H54 (cell line): ENCODE measurements around the gene SPEN.
"Not testable (repeated sequence)": the region's sequence is repeated elsewhere in the genome, so short reads cannot be mapped to it uniquely, and the experiment has no call there.

ENCODE experiments used
- DNase-seq: peaks from one replicate; pipeline ENCODE4 v3.0.0; 2011; ENCODE audit warnings: low spot score, mixed read lengths; ENCODE audit not compliant: insufficient read length
- FAIRE-seq: peaks from 3 replicates; lab custom pipeline; 2011; peaks lifted over from hg19 to GRCh38; lab: Jason Lieb, UNC
- POLR2A ChIP-seq: IDR thresholded peaks from 2 replicates; pipeline ENCODE4 v1.6.1; 2011; ENCODE audit warnings: low read depth, mild to moderate bottlenecking, low read length

SPEN gene

DNA sequence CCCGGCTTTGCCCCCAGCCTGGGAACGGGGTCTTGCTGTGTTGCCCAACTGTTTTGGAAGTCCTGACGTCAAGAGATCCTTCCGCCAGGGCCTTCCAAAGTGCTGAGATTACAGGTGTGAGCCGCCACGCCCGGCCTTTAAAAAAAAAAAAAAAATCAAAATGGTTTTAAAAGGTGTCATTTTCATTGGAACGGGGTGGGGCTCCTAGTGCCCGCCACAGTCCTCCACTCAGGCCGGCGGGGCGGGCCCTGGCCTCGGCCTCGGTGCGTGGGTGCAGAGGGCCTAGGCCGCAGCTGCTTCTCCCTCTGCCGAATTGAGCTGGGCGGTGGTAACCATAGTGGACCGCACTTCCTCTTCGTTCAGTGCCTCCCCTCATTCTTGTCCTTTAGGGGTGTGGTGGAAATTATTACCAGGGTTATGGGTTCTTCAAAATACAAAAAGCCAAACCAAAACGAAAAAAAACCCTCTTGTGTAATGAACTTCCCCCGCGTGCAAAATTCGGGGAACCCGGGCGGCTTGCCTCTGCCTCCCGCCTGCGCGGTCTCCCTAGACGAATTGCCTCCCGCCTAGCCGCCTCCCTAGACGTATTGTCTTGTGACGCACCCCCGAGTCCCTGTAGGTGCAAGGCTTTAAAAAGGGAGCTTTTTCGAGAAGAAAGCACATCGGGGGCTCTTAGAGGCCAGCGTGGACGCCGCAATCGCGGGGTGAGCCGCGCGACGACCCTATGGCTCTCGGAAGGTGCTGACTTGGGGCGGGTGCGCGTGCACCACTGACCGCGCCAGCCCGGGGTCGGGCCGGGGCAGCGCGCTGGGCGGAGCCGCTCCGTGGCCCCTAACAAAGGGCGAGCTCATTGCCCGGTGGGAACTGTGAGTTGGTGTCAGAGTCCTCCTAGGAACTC lies 10.5 kb upstream of the SPEN start:
- no peak for TF ChIP-seq POLR2A
- no peak for DNase-seq
- no peak for FAIRE-seq

DNA sequence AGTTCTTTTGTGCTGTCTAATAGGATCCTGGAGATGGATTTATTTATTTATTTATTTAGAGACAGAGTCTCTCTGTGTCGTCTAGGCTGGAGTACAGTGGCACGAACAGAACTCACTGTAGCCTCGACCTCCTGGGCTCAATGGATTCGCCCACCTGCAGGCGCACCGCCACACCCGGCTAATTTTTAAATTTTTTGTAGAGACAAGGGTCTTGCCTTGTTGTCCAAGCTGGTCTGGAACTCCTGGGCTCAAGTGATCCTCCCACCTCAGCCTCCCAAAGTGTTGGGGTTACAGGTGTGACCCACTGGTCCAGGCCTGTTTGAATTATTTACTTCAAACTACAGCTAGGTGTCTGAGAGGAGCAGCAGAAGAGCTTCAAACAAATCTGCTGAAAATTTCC lies 9.6 kb upstream of the SPEN start:
- no peak for TF ChIP-seq POLR2A
- FAIRE-seq: no peak

DNA sequence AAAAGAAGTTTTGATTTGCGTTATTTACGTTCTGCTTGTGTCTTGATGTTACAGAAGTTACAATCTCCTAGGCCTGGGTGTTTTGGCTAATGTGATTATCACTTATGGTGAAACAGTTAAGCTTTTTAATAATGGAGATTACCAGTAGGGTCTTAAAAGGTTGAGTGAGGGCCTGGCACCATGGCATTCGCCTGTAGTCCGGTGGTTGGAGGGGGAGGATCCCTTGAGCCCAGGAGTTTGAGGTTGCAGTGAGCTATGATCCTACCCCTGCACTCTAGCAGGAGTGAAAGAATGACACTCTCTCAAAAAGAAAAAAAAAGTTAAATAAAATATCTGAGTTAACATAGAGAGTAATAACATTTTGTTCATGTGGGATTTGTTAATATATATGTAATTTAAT lies 8.8 kb upstream of the SPEN start:
- DNase-seq (no peak), FAIRE-seq (no peak)
- TF ChIP-seq POLR2A: no peak

More for the DNA sequence above, 9.6 kb upstream of the SPEN start:
- no peak for DNase-seq

DNA sequence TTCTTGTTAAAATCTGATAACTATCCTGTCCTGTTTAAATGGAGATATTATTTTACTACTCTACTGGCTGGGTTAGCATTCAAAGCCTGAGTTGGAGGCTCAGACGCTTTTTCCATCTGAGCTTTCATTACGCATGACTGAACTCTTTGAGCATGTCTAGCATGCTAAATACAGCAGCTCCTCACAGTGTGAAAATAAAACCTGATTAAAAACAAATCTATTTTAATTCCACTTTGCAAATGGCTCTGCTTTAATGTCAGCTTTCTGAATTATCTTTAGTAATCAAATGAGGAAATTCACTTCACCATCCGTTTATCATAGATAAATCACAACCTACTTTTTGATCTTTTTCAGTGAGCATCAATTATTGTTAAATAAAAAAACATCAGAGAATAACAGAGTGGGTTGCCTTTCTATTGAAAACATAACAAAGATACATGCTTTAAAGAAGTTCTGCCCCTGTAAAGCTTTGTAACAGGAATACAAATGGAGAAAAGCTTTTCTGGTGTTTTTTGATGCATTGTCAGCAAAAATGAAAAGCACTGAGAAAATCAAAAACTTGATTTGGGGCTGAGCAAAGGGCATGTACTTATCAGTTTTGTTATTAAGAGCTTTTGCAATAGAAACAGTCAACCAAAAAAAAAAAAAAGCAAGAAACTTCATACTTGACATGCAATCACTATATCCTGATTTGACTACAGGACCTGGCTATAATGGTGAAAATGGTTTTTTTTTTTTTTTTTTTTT lies 3.5 kb upstream of the SPEN start:
- TF ChIP-seq POLR2A: no peak
- DNase-seq: no peak
- no peak for FAIRE-seq

DNA sequence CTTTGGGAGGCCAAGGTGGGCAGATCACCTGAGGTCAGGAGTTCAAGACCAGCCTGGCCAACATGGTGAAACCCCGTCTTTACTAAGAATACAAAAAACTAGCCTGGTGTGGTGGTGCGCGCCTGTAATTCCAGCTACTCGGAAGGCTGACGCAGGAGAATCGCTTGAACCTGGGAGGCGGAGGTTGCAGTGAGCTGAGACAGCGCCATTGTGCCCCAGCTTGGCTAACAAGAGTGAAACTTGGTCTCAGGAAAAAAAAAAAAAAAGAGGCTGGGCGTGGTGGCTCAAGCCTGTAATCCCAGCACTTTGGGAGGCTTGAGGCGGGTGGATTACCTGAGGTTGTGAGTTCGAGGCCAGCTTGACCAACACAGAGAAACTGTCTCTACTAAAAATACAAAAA lies 1.5 kb upstream of the SPEN start:
- FAIRE-seq, DNase-seq: not testable (repeated sequence)

DNA sequence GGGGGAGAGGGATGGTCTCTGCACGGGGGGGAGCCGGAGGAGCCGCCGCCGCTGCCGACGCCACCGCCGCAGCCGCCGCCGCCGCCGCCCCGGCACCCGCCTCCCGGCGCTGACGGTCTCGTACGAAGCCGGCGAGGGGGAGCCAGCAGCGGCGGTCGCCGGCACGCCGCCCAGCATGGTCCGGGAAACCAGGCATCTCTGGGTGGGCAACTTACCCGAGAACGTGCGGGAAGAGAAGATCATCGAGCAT lies 311 bp downstream of the SPEN start:
- FAIRE-seq (no peak), DNase-seq (no peak)
- TF ChIP-seq POLR2A: no peak

DNA sequence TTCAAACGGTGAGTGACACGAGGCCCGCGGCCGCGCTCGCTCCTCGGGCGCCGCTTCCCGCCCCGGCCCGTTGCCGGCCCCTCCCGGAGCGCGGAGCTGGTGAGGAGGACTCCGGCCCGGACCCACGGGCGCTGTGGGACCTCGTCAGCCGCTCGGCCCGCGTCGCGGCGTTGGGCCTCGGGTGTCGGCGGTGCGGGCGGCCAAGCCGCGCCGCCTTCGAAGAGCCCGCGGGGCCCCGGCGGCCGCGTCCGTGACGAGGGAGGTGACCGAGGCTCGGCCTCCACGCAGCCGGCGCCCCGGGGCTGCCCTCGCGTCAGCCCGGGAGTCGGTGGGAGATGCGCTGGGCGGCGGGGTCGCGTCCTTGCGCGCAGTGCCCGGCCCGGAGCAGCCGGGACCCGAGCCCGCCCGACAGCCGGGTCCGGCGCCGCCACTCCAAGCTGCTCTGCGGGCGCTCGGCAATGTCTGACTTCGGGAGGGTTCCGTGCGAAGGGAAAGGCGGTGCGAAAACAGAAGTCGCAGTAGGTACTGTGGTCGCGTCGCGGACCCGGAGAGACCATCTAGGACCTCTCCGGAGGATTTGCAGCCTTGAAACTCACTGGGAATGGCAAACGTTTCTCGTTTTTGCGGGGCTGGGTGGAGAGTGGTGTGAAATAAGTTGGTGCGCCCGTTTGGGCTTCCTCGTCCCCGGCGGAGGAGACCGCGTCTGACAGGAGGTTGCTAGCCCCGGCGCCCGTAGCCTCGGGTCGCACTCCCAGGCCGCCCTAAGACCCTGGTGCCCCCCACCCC lies 829 bp downstream of the SPEN start:
- no peak for DNase-seq
- no peak for FAIRE-seq
- no peak for TF ChIP-seq POLR2A

DNA sequence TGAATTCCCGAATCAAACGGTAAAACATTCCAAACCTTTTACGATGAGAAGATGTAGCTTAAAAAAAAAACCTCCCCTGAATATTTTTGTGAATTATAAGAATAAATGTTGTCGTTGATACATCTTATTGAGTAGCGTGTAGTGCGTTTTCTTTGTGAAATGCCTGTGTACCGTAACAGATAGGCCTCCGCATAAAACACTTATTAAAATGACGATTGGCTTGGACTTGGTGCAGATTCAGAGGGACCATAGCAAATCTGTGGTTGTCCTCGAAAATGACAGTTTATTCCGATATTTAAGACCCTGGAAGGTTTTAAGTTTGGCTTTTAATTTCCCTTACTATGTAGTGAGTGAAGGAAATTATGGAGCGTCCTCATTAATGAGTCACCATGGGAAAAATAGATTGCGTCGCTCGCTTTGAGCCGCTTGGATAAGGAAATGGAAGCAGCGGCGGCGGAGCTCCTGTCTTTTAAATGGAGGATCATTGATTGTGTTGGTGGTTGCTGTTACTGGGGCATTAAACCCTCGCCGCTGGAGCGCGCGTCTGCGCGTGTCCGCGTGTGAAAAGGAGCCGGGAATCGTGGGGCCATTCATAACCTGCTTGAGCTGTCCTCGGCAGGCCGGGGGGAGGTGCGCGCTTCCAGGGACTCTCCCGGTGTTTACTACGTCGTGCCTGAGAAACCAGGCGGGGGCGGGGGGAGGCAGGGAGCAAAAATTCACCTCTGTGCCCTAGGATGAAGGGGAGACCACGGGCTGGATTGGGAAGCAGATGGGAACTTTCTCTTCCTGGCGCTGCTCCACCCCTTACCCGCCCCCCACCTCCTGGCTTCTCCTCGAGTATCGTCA lies 1.6 kb downstream of the SPEN start:
- FAIRE-seq (no peak), DNase-seq (no peak)
- no peak for TF ChIP-seq POLR2A

DNA sequence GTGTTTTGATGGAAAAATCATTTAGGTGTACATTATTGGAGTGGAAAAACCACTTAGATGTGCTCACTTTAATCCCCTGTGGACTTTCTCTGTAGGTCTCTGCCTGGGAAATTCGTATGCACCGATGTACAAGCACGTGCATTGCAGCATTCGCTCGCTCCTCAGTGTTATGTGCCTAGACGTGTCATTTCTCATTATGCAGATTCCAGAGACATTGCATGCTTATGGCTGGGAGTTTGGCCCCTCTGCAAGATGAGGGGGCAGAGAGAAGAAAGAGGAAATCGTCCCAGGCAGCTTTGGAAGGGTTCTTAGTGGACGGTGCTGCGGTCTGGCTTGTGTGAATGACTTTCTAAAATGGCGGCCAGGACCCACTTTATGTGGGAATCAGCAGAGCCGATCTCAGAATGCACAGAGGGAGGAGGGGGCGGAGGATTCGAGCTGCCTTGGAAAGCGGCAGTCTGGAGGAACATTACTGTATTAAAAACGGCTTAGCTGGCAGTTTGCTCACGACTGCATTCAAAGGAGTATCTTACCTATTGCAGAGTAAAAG lies 2.3 kb downstream of the SPEN start:
- FAIRE-seq: peak; percentile 6

DNA sequence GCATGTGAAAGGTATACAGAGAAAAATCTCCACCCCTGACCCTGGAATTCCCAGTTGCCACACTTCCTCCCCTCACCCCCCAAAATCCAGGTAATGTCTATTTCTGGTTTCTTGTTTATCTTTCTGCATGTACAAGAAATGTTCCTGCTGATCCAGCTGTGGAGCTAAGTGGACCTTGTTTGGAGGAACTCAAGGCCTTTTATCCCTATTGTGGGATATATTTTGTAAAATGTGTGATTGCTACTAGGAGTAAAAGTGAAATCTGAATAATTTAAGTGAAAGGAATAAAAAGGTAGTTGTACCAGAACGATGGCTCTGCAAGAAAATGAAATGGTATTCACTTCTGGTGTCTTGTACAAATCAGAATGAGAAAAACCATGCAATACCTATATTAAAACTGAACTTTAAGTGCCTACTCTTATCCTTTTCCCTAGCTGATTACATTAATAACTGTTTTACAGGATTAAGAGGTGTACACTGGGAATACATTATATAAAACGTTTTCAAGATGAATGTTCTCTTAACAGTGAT lies 3.0 kb downstream of the SPEN start:
- DNase-seq: no peak
- TF ChIP-seq POLR2A: no peak
- no peak for FAIRE-seq

More for the DNA sequence above, 2.3 kb downstream of the SPEN start:
- no peak for DNase-seq
- TF ChIP-seq POLR2A: no peak

DNA sequence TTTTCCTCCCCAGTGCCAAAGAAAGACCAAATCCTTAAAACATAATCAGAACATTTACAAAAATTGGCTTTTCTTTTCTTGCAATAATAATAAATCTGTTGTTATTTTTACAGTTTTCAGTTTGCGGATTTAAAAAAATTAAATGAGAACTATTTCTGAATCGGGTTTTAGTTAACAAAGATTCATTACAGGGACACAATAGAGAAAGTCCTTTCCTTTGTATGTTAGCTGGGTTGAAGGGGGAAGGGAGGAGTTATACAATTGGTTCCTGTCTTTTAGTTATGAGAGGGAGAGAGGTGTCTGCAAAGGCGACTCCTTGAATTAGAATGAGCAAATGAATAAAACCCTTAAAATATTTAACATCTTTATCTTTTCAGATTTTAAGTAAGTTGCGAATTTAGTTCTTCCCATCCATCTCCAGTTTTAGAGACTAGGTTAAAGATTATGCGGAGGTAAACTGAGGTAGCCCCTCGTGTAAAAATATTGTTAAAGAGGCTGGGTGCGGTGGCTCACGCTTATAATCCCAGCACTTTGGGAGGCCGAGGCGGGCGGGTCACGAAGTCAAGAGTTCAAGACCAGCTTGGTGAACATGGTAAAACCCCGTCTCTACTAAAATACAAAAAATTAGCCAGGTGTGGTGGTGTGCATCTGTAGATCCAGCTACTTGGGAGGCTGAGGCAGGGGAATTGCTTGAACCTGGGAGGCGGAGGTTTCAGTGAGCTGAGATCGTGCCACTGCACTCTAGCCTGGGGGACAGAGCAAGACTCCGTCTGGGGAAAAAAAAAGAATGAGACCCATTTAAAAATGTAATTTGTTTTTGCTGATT lies 3.9 kb downstream of the SPEN start:
- DNase-seq: no peak
- no peak for TF ChIP-seq POLR2A
- FAIRE-seq: no peak
